ENCODE results near the gene KLHDC9.
"Not testable (repeated sequence)": the region's sequence is repeated elsewhere in the genome, so short reads cannot be mapped to it uniquely, and the experiment has no call there.

The KLHDC9 gene

GRCh38 chr1:161098210-161099068, at the start of gene KLHDC9:
TSS of gene KLHDC9 (plus strand) at chr1:161098361. CDS start at chr1:161098536, 175 bp downstream.
- peak; percentile 70 for DNase-seq

- no peak for DNase-seq
These were observed 49.0 kb upstream of the KLHDC9 start for GRCh38 chr1:161048949-161049722.

- no peak for DNase-seq
These were observed 46.9 kb upstream of the KLHDC9 start for GRCh38 chr1:161051219-161051618.

GRCh38 chr1:161052899-161053298, 45.3 kb upstream of the KLHDC9 start:
- DNase-seq, result no peak

- DNase-seq, result no peak
These were observed 43.9 kb upstream of the KLHDC9 start for GRCh38 chr1:161054232-161054631.

GRCh38 chr1:161054805-161055204, 43.4 kb upstream of the KLHDC9 start:
- peak; percentile 27 for DNase-seq

- DNase-seq, result no peak
These were observed 38.9 kb upstream of the KLHDC9 start for GRCh38 chr1:161059293-161059692.

GRCh38 chr1:161061419-161061818, 36.7 kb upstream of the KLHDC9 start:
- no peak for DNase-seq

GRCh38 chr1:161063936-161064335, 34.2 kb upstream of the KLHDC9 start:
- DNase-seq, result not testable (repeated sequence)

- DNase-seq, result not testable (repeated sequence)
These were observed 32.5 kb upstream of the KLHDC9 start for GRCh38 chr1:161065681-161066080.

- peak; percentile 33 for DNase-seq
These were observed 31.5 kb upstream of the KLHDC9 start for GRCh38 chr1:161066694-161067093.

GRCh38 chr1:161068306-161069234, 29.6 kb upstream of the KLHDC9 start:
- peak; percentile 88 for DNase-seq

GRCh38 chr1:161069241-161069640, 28.9 kb upstream of the KLHDC9 start:
- peak; percentile 40 for DNase-seq

- peak; percentile 89 for DNase-seq
These were observed 28.4 kb upstream of the KLHDC9 start, which contains the start of gene ARHGAP30 for GRCh38 chr1:161069731-161070270. TSS of gene ARHGAP30 (minus strand) at chr1:161069891. CDS start at chr1:161069624, 267 bp downstream.

GRCh38 chr1:161070761-161071160, 27.4 kb upstream of the KLHDC9 start:
- DNase-seq, result peak; percentile 21

- peak; percentile 68 for DNase-seq
These were observed 26.2 kb upstream of the KLHDC9 start for GRCh38 chr1:161071886-161072371.

- no peak for DNase-seq
These were observed 25.3 kb upstream of the KLHDC9 start for GRCh38 chr1:161072751-161073449.

- DNase-seq, result no peak
These were observed 24.6 kb upstream of the KLHDC9 start for GRCh38 chr1:161073474-161074121.

- DNase-seq, result no peak
These were observed 23.3 kb upstream of the KLHDC9 start for GRCh38 chr1:161074676-161075368.

GRCh38 chr1:161076410-161076809, 21.8 kb upstream of the KLHDC9 start:
- DNase-seq, result no peak
